GM21529 (cell line): Measurements from ENCODE around the gene HPCAL4.

Experiments used
- ATAC-seq: cut with Tn5 transposase; IDR thresholded peaks from one replicate; pipeline ENCODE4 v1.9.1; 2021; ENCODE audit not compliant: unreplicated experiment

HPCAL4 gene

DNA sequence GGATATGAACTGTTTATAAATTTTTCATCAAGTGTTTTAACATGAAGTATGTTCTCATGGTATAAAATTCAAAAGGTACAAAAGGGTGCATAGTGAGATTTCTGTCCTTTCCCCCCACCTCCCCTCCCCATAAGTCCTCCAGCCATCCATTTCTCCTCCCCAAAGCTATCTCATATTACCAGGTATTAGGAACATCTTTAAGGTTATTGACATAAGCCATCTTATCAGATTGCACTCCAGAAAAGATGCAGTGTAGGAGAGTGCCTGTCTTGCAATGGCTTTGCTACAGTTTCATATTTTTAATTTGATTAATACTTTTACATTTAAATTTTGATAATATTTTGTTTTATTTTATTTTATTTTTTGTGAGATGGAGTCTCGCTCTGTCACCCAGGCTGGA lies 13.5 kb upstream of the HPCAL4 start:
- no peak for ATAC-seq

DNA sequence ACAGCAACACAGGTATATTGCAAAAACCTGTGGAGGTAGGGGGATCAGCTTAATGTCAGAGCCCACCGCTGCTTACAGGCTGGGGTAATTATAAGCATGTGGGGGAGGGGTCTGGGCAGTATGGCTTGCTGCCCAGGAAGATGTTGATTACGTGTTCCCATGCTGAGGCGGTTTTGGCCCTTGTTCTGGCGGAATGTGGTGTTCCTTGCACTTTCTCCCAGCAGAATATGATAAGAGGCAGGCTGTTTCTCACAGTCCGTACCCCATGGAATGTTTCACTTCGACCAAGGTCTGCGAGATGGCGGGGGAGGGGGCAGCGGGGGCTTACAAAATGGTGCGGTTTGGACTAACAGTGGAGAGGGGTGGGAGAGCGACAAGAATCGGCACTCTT lies 9.8 kb upstream of the HPCAL4 start:
- ATAC-seq: no peak

DNA sequence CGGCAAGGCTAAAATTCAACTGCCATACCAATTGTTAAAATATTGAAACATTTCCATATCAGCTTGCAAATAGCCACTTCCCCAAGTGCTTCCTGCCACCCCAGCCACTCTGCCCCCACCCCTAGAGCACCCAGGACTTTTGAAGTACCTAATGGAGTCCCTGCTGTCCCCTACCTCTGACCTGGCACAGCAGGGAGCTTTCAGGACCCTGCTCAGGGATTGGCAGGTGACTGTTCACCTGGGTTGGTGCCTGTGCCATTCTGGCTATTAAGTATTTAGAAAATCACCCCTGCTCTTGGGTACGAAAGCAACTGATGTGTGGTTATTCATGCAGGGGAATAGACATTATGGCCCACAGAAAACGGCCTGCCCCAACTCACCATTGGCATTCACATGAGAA lies 9.1 kb upstream of the HPCAL4 start:
- no peak for ATAC-seq

DNA sequence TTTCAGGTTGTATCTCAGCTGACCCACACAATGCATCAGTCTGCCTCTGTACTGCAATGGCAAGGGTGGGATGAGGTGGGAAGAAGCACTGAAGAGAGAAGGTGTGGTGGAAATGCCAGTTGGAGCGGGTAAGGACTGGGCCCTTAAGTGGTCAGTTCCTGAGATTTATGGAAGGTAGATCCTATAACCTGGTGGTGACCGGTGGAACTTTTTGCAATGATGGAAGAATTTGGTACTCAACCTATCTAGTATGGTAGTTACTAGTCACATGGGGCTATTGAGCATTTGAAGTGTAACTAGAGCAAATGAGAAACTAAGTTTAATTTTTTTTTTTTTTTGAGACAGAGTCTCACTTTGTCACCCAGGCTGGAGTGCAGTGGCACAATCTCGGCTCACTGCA lies 8.2 kb upstream of the HPCAL4 start:
- no peak for ATAC-seq

DNA sequence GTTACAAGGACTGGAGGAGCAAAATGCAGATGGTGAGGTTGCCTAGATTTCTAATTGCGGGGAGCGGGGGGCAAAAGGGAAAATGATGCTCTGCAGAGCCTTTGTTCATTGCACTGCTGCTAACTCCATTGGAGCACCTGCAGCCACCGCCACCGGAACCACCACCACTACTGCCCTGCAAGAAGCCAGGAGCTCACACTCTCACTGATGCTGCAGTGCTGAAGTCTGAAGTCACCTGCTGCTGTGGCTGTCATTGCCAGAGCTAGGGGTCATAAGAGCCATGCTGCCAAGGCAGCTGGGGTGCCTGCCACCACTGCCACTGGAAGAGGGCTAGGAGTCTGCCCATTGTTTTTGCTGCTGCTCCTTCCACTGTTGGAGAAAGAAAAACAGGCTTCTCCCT lies 7.3 kb upstream of the HPCAL4 start:
- no peak for ATAC-seq

DNA sequence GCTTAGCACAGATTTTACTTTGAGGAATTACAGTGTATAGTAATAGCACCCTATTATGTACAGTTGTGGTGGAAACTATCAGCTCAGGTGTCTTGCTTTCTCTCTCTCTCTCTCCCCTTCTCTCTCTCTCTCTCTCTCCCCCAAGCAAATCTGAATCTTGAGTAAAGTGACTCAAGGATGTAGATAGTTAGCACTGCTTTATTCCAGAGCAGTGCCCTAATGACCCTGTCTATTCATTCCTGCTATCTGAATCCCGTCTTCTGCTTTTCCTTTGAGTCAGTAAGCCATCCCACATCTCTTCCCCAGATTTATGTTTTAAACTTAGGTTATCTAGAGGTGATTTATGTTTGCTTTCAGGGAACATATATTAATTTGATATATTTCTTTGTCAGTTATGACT lies 5.2 kb upstream of the HPCAL4 start:
- ATAC-seq: no peak

DNA sequence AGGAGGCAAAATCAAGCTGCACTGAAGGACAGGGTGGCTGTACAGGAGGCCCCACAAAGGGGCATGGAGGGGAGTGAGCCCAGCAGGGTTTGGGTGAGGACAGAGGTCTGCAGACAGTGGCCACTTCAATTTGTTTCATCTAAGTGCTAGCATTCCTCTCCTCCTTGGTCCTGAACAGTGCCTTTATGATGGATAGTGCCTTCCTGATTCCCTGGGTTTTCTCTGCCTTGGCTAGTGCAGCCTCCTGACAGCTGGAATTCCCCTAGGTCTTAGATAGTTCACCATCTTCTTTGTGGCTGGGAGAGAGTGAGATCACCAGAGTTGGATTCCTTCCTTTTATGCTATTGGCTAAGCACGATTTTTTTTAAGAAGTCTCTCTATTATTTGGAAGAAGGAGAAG lies 3.8 kb upstream of the HPCAL4 start:
- ATAC-seq: no peak

DNA sequence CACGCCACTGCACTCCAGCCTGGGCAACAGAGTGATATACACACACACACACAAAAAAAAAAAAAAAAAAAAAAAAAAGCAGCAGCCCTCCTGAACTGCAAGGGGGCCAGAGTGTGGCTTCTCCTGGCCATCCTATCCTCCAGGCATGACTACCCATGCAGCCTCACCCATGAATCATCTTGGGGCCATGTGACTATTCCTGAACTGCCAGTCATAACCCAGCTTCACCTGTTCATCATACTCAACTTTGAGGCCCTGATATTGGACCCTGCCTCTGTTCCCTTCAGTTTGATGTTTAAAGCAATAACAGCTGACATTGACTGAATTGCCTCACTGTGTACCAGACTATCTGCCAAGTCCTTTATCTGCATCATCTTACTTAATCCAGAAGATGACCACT lies 2.8 kb upstream of the HPCAL4 start:
- no peak for ATAC-seq

DNA sequence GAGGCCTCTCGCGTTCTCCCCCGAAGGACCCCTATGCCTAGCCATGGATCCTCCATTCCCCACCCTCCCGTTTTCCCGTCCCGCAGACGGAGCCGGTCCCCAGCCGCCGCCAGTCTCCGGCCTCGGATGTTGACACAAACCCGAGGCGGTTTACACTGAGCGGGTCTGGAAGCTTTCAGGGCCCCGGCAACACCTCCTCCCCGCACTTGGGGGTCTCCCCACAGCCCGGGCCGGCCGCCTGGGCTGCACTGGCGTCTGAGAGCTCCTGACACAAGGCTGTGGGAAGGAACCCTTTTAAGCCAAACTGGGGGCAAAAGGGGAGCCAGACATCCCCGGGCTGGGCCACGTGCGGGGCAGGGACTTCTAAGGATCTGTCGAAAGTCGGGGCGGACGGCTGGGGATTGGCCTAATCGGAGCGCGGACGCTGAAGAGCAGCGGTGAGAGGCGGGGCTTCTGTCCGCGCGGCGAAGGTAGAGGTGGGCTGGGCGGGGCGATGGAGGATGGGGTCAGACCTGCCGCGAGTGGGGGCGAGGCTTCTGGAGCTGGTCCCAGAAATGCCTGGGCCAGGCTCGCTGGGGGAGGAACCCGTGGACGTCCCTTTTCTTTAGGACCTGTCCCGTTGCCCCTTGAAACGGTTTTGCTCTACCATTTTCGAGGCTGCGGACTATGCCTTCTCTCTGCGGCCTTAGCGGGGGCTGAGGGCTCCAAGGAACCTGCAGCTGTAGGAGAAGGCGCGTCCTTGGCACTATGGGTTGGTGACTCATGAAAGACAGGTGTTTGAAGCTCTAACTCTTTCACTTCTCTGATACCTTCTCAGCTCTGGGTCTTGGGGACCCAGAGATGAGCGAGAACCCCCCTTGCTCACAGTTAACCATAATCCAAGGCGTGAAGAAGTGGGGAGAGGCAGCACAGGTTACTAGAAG lies 1.2 kb upstream of the HPCAL4 start:
- ATAC-seq: no peak

DNA sequence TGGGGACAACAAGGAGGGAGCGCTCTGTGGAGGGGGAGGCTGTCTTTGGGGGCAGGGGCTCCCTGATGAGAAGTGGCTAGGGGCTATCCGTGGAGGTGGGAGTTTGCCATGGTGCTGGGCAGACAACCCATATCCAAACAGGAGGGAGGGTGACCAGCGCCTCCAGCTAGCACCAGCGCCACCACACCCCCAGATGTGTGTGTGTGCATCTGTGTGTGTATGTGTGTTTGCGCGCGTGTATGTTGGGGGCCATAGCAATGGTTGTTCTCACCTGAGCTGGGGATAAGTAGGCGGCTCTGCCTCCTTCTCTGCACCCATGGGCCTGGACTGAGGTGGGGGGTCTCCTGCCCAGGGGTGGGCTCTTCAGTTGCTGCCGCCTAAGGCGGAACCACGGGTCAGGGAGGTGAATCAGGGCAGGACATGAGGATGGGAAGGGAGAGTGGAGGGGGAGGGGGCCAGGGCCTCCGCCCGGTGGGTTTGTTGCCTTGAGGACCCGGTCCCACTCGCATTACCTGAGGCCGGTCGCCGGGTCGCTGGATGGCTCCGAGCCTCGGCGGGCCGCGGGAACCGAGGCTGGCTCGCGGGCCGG lies 345 bp downstream of the HPCAL4 start:
- ATAC-seq: no peak

DNA sequence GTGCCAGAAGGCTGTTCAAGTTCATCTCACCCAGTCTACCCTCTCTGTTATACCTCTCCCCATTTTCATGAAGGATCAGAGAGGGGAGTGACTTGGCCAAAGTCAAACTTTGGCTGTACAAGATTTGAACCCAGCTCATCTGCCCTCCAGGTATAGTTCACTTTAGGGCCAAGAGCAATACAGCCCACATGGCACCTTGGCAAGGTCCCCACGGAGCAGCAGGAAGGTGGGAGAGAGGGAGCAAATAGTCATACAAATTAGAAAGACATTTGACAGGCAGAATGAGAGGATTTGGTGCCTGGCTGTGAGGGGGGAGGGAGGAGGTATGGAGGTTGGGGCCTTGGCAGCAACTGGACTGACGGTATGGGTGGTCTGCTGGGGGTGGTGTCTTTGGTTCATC lies 1.0 kb downstream of the HPCAL4 start:
- ATAC-seq: no peak

DNA sequence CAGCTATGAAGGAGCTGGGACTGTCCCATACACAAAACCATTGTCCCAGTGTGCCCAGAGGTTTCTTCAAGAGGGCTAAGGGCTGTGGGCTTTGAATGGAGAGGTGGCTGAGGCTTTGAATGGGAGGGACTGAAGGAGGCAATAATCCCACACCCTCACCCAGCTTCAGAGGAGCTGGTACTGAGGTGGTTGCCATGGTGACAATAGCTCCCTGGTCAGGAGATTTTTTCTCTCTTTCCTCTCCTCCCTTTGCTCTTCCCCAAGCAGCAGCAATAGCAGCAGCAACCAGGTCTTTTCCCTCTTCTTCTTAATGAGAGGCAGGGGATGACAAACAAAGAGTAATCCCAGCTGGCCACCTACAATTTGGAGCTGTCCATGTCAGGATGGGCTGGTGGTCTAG lies 1.6 kb downstream of the HPCAL4 start:
- ATAC-seq: no peak

DNA sequence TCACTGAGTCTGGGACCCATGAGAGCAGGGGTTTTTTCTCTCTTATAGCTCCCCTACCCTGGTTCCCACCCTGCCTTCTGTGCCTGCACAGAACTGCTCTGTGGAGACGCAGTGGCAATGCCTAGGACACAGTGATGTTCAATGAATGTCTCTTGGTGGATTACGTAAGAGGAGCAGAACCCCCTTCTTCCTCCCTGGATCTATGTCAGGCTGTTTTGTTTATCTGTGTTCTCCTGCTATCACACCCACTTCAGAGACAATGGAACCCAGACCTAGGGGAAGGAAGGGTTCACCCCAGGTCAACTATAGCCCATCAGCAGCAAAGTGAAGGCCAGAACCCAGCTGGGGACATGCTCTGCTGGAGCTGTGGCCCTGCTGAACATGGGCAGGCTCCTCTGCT lies 2.0 kb downstream of the HPCAL4 start:
- no peak for ATAC-seq

DNA sequence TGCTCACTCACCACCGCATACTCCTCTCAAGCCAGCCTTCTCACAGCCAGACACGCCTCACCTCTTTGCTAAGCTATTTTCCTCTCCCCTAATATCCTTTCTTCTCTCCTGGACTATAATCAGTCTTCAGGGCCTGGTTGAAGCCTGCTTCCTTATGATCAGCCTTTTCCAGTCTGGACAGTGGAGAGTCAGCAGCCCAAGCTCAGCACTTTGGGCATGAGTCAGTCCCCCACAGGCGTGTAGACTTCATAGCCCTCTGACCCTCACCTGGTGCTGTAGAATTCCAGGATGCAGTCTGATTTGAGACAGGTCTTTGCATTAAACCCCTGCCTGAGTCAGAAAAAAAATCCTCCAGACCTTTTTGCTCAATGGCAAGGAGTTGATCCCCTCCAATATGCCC lies 2.5 kb downstream of the HPCAL4 start:
- ATAC-seq: no peak

DNA sequence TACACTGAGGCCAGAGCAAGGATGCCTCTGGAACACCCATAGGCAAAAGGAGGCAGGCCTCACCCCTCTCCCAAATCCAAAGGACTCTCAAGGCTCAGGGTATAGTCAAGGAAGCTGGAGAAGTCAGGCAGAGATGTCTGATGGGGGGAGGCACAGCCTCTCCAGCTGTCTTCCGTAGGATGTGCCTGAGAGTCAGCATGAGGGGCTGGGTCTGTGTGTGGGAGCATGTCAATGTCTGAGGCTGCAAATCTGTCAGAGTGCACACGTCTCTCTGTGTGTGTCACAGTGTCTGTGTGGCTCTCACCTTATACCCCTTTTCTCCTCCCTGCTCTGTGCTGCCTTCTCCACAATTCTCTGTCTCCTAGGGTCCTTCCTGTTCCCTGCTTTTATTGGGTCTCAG lies 4.0 kb downstream of the HPCAL4 start:
- no peak for ATAC-seq

DNA sequence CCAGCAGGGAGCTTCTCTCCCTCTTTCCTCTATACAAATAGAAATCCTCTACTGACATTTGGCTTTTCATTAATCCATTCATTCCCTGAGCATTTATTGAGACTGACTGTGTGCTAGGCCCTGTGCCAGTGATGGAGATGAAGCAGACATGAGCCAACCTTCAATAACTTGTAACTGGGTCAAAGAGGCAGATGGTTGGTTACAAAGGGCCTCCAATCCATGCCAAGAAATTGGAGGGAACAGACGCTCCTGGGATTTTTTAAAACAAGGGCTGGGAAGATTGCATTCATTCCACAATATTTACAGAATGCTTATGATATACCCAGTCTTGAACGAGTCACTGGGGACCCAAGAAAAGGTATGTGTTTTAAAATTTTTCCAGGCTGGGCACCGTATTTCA lies 6.2 kb downstream of the HPCAL4 start:
- no peak for ATAC-seq

DNA sequence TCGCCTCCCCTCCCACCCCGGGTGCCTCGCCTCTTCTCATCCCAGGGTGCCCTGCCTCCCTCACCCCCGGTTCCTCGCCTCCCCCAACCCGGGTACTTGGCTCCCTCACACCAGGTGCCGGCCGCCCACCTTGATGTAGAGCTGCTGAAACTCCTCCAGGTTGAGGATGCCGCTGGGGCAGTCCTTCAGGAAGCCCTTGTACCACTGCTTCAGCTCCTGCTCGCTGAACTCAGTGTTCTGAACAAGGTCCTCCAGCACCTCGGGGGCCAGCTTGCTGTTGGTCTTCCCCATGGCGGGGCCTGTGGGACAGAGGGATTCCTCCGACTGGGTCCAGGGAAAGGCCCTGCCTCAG lies 6.9 kb downstream of the HPCAL4 start:
- no peak for ATAC-seq

DNA sequence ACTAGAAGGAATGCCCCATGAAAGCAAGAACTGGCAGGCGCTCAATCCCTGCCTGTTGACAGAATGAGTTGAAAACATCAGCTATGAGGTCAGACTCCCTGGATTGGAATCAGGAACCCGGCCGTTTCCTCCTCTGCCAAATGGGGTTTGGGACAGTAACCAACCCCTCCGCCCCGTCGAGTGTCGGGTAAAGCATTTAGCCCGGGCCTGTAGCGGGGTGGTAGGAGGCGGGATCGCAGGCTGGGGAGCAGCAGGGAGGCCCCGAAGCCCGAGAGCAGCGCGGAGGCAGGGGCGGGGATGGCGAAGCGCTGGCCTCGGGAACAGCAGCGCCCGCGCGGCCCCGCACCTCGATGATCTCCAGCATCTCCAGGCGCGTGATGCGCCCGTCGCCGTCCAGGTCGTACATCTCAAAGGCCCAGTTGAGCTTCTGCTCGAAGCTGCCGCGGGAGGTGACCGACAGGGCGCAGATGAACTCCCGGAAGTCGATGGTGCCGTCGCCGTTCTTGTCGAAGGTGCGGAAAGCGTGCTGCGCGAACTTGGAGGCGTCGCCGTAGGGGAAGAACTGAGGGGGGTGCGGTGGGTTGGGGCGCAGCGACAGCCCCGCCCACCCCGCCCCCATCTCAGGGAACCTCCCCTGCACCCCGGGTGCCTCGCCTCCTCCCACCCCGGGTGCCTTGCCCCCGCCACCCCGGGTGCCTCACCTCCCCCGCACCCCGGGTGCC lies 7.5 kb downstream of the HPCAL4 start:
- no peak for ATAC-seq

DNA sequence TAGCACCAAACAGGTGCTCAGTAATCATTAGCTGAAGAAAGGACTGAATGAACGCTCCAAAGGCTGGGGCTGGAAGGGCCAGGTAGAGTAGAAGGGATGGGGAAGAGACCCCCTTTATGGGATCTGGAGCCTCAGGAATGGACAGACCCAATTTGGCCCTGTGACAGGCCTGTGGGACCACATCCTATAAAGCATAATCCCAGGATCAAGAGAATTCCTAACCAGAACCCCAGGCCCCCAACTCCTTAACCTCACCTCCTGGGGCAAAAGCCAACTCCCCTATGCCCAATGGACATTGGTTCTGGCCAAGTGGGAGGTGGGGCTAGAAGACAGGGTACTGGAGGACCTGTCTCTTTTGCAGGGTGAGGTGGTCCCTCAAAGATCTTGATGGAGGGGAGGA lies 9.2 kb downstream of the HPCAL4 start:
- no peak for ATAC-seq

DNA sequence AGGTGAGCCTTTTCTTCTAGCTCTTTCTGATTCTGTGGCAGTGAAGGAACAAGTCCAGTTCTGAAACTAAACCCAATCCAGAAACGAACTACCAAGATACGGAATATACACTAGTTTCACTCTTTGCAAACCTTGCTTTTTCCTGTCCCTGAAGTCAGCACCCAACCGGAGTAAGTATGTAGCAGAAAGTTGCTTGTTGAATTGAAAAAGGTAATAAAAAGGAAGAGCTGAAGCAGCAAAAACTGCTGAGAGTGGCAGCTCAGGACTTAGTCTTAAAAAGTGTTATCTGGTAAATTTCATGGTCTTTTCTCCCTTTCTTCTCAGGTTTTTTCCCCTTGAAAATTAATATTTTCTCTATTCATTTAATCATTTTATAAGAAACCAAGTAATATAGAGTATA lies 9.9 kb downstream of the HPCAL4 start:
- no peak for ATAC-seq

DNA sequence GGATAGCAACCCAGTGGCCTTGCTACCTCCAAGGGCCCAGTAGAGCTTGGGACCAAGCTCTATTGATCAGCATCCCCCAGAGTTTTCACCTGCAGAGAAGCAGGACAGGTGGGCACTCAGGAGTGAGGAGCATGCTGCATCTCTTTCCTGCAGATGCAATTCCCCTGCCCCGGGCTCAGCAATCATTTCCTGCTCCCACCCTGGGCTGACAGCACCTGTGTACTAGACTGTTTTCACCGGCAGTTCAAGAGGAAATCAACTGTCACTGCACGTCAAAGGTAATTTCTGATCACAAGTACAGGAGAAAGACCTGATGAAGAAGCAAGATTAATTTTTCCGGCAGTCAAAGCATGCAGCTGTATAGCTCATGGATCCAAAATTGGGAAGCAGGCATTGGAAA lies 10.5 kb downstream of the HPCAL4 start:
- ATAC-seq: no peak

DNA sequence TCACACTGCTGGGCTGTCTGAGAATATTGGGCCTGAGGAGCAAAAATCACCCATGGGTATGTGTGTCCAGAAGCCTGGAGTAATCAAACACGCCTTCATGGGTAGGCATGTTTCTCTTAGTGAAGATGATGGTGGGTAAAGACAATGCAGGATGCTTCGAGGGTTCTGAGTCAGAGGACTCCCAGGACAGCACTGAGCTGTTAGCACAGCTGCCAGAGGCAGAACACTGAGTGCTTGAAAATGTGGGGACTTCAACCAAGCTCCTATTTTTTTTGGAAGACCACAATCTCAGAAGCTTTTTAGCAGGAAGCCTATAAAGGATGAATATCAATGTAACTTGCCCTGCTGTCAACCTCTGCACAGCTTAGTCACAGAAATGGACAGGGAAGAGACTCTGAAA lies 11.4 kb downstream of the HPCAL4 start:
- no peak for ATAC-seq
